ENCODE results near the gene RNF7. TPM values are rescaled to one million over a fixed set of nuclear protein-coding genes. Genes with fewer than 3 reads are reported as not detected.

The RNF7 gene
- polyA plus RNA-seq, 1 experiment, result 74.4 TPM

DNA sequence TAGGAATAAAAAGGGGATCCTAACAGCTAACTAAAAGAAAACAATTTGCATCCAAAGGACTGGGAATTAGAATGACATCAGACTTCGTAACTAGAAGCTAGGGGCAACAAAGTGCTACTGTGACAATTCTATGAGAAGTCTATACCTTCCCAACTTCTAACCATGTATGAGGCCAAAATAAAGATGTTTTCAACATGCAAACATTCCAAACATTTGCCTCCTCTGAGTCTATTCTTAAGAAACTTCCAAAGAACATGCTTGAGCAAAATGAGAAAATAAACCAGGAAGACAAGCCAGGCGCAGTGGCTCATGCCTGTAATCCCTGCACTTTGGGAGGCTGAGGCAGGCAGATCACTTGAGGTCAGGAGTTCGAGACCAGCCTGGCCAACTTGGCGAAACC, 13.1 kb upstream of the RNF7 start:
- no peak for DNase-seq (ENCODE audit: low read depth)
- ChIA-PET CTCF (interaction anchor here (1.0 kb wide), 2 partner anchors 8 to 9 kb away, joined by 3 read pairs; no protein-coding TSS in a partner anchor), POLR2A (no interaction called here)
- TF ChIP-seq, protein P1, sequence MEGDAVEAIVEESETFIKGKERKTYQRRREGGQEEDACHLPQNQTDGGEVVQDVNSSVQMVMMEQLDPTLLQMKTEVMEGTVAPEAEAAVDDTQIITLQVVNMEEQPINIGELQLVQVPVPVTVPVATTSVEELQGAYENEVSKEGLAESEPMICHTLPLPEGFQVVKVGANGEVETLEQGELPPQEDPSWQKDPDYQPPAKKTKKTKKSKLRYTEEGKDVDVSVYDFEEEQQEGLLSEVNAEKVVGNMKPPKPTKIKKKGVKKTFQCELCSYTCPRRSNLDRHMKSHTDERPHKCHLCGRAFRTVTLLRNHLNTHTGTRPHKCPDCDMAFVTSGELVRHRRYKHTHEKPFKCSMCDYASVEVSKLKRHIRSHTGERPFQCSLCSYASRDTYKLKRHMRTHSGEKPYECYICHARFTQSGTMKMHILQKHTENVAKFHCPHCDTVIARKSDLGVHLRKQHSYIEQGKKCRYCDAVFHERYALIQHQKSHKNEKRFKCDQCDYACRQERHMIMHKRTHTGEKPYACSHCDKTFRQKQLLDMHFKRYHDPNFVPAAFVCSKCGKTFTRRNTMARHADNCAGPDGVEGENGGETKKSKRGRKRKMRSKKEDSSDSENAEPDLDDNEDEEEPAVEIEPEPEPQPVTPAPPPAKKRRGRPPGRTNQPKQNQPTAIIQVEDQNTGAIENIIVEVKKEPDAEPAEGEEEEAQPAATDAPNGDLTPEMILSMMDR (IDR thresholded peaks at IDR 0.05; ENCODE audit: insufficient read depth, low read depth, low read length), result no peak
- Histone ChIP-seq H3K4me3 (ENCODE audit: low read depth, low read length) (no peak overlapping the region), H3K27me3 (ENCODE audit: control insufficient read depth, insufficient read depth, low read length) (no peaks in the 10 kb centered on the region; the same call in 1 of the 2 replicates), H3K36me3 (ENCODE audit: control insufficient read depth, insufficient read depth, low read length) (no peaks in the 10 kb centered on the region)

DNA sequence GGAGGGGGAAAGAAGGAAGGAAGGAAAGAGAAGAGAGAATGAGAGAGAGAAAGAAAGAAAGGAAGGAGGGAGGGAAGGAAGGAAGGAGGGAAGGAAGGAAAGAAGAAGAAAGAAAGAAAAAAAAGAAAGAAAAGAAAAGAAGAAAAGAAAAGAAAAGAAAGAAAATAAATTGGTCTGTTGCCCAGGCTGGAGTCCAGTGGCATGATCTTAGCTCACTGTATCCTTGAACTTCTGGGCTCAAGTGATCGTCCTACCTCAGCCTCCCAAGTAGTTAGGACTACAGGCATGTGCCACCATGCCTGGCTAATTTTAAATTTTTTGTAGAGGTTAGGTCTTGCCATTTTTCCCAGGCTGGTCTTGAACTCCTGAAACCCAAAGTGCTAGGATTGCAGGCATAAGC, 11.6 kb upstream of the RNF7 start:
- Histone ChIP-seq H3K4me3 (ENCODE audit: low read depth, low read length) (no peak overlapping the region), H3K27me3 (ENCODE audit: control insufficient read depth, insufficient read depth, low read length) (no peaks in the 10 kb centered on the region; the same call in 1 of the 2 replicates), H3K36me3 (ENCODE audit: control insufficient read depth, insufficient read depth, low read length) (no peaks in the 10 kb centered on the region)
- TF ChIP-seq, protein P1 (IDR thresholded peaks at IDR 0.05; ENCODE audit: insufficient read depth, low read depth, low read length), result no peak
- no peak for DNase-seq (ENCODE audit: low read depth)
- POLR2A ChIA-PET, result no interaction called here
- CTCF ChIA-PET, result no interaction called here

DNA sequence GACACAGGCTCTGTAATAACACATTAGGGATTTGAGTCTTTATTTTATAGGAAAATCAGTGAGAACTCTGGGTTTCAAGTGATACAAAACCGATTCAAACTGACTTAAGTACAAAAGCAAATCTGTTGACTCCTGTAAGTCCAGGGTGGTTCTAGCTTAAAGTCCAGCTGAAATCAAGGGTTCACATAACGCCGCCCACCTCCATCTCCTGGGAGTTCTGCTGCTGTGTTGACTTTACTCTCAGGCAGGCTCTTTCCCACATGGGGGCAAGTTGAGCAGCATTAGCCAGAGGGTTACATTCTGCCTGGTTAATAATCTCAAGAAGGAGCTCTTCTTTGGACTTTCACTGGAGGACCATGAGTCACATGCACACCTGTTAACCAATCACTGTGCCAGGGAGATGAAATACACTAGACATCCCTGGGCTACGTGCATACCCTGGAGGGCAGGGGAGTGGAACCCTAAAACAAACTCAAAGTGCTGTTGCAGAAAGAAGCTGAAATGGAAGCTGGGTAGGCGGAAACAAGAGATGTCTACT, 9.7 kb upstream of the RNF7 start:
- POLR2A ChIA-PET, result no interaction called here
- CTCF ChIA-PET, result interaction anchor here (1.0 kb wide), 3 partner anchors 10 to 95 kb away, joined by 3 read pairs; partner anchors contain the start of gene RNF7

DNA sequence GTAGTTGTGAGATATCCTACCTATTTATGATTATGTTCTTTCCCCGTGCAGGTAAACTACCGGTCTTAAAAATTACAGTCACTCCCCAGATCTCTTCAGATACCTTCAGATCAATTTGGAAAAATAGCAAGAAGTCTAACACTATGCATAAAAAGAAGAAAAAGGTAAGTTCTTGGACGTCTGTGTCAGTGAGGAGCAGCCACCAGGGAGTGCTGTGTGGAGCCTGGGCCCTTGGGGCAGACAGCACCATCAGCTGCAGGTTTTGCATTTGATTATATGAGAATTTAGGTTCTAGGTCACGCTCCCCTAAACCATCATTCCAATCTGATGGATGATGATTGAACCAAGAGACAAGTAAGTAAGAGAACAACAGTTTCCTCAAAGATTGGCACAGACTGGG, 8.9 kb upstream of the RNF7 start:
- no peak for DNase-seq (ENCODE audit: low read depth)
- no peaks in the 10 kb centered on the region for H3K36me3 ChIP-seq (ENCODE audit: control insufficient read depth, insufficient read depth, low read length)
- ChIA-PET CTCF (no interaction called here), POLR2A (no interaction called here)
- H3K4me3 ChIP-seq (ENCODE audit: low read depth, low read length), result no peak overlapping the region
- TF ChIP-seq, protein P1 (IDR thresholded peaks at IDR 0.05; ENCODE audit: insufficient read depth, low read depth, low read length), result no peak
- no peaks in the 10 kb centered on the region; the same call in 1 of the 2 replicates for H3K27me3 ChIP-seq (ENCODE audit: control insufficient read depth, insufficient read depth, low read length)

More for the DNA sequence above, 9.7 kb upstream of the RNF7 start:
- no peak for DNase-seq (ENCODE audit: low read depth)
- no peaks in the 10 kb centered on the region for H3K36me3 ChIP-seq (ENCODE audit: control insufficient read depth, insufficient read depth, low read length)
- TF ChIP-seq, protein P1 (IDR thresholded peaks at IDR 0.05; ENCODE audit: insufficient read depth, low read depth, low read length), result no peak
- no peaks in the 10 kb centered on the region; the same call in 1 of the 2 replicates for H3K27me3 ChIP-seq (ENCODE audit: control insufficient read depth, insufficient read depth, low read length)
- no peak overlapping the region for H3K4me3 ChIP-seq (ENCODE audit: low read depth, low read length)

DNA sequence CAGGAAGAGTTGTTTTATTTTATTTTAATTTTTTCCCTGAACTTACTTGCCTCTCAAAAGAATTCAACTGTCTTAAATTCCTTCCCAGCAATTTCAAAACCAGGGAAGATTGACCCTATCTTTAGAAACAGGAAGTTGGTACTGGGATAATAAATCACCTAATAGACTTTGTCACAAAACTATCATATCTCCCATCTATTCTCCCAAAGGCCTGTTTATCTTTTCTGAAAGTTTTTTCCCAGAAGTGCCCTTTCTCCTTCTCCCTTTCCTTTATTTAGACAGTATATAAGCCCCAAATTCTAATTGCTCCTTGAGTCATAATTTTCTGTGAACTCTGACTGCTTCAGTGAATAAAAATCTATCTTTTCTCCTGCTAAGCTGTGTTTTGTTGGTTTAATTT, 2.9 kb upstream of the RNF7 start:
- no peak for DNase-seq (ENCODE audit: low read depth)
- H3K27me3 ChIP-seq (ENCODE audit: control insufficient read depth, insufficient read depth, low read length), result no peaks in the 10 kb centered on the region
- TF ChIP-seq, protein P1 (IDR thresholded peaks at IDR 0.05; ENCODE audit: insufficient read depth, low read depth, low read length), result no peak
- H3K4me3 ChIP-seq (ENCODE audit: low read depth, low read length), result no peak overlapping the region
- CTCF ChIA-PET, result interaction anchor here (1.2 kb wide), 1 partner anchor 12 kb away, joined by 3 read pairs; no protein-coding TSS in a partner anchor
- POLR2A ChIA-PET, result no interaction called here
- H3K36me3 ChIP-seq (ENCODE audit: control insufficient read depth, insufficient read depth, low read length), result no peaks in the 10 kb centered on the region

Data from BJ (cell line).